ENCODE data around the gene PDXK. TPM values are rescaled to one million over a fixed set of nuclear protein-coding genes. Genes with fewer than 3 reads are reported as not detected.

Gene PDXK
- polyA plus RNA-seq, 3 donors, result 68.1 to 93.2 (median 90.9) TPM

DNA sequence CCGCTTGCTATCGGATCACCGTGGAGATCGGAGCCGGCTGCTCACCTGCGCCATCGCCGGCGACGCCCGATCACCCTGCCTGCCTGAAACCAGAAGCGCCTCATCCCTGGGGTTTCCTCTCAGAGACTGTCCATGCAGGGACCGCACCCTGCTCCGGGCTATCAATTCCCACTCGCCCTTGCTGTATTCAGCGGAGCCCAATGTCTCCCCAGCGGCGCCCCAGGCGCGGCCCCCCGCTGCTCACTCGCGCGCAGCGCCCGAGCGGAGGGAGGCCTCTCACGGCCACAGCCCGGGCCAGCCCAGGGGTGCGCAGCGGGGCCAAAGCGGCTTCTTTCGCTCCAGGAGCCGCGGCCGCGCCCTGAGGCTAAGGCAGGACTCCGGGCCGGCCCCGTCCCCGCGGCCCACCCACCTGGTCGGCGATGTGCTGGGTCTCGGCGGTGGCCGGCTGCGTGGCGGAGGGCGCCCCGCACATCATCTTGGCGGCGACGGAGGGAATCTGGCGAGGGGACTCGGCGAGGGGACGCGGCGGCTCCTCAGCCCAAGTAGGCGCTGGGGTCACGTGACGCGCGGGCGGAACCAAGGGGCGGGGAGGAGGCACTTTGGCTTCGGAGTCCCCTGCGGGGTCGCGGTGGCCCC is 57.0 kb downstream of the PDXK start, which contains the start of gene CSTB:
Gene CSTB, minus strand, starts transcription at position 514 of the 636 bp plus-strand sequence. Its CDS starts 39 bp downstream, at position 475.
- peak; percentile 76 for DNase-seq

DNA sequence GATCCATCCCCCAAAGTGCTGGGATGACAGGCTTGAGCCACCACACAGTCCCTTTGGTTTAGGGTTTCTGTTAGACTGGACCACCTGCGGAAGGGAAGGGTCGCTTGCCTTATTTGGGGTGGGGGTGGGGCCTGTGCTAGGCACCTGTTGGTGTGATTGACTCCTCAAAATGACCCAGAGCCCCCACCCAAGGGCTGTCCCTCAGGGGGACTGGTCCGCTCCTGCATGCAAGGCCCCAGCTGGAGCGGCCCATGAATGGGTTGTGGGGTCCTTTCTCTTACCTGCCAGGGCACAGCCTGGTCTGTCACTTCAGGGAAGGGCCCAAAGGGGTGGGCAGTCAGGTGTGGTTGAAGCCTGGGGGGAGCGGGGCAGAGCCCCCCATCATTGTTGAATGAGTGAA is 59.0 kb downstream of the PDXK start:
- no peak for DNase-seq

DNA sequence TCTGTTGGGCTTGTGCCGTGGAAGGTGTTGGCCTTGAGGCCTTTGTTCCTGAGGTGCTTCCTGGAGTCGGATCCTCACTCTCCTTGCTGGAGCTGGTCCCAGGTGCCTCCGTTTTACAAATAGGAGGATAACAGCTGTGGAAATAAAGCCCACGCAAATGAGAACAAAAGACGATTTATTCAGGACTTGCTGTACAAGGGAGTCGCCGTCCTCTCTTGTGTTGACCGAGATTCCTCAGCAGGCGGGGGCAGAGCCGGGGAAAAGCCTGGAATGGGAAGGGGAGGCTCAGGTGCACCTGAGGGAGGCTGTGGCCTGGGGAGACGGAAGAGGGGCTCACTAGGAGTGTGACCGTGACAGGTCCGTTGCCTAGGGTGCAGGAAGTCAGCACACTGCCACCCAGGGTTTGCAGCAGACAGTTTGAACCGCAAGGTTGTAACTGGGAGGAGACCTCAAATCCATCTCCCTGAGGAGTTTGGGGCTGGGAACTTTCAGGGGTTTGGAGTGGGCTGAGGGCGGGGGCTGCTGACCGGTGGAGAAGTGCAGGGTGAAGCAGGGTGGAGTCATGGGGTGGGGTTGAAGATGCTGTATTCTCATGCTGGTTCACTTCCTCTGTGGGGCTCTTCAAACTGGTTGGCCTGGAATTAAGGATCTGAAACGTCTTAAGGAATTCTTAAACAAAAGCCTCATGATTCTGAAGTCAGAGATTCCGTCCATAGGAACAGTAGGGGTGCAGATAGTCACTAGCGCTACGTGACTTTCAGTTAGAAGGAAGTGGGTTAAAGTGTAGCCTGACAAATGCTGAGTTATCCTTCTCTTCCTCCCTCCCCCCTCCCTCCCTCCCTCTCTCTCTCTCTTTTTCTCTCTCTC is 59.8 kb downstream of the PDXK start:
- no peak for DNase-seq

DNA sequence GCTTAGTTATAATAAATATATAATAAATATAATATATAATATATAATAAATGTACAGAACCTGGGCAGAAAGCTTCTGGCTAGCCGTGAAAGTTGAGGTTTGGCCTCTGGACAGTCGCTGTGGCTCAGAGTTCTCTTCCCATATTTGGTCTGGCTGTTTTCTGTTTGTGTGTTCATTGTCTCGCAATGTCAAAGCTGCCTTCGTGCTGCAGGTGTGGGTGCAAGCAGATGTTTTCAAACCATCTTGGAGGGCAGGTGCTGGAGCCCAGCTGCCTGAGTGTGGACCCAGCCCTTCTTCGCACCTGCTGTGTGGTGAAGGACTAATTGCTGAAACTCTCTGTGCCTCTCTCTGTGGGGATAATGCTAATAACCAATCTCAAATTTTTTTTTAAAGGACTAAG is 60.7 kb downstream of the PDXK start:
- DNase-seq, result no peak

DNA sequence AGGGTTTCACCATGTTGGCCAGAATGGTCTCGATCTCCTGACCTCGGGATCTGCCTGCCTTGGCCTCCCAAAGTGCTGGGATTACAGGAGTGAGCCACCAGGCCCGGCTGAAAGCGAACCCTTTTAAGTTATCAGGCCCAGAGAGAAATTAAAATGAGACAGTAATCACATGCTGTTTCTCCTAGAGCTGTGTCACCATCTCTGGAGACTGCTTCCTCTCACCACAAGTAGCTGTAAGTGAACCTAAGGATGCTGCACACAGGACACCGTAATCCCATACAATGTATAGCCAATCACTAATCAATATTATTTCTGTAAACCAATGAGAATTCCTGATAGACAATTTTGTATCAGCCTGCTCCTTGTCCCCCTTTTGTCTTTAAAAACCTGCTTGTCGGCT is 62.9 kb downstream of the PDXK start:
- no peak for DNase-seq

GRCh38 chr21:43782431-43783097 is 63.6 kb downstream of the PDXK start:
- DNase-seq, result no peak

GRCh38 chr21:43783098-43783700 is 64.3 kb downstream of the PDXK start:
- no peak for DNase-seq

DNA sequence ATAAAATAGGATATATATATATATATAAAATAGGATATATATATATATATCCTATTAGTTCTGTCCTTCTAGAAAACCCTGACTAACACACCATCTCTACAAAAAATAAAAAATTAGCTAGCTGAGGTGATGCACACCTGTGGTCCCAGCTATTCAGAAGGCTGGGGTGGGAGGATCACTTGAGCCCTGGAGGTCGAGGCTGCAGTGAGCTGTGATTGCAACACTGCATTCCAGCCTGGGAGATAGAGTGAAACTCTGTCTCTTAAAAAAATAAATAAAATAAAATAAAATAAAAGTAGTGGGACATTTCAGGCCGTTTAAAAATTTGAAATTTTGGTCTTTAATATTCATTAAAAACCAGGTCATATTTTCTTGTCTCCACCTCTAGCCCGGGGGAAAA is 66.2 kb downstream of the PDXK start:
- no peak for DNase-seq

- no peak for DNase-seq
These were observed 67.4 kb downstream of the PDXK start for GRCh38 chr21:43786300-43786806.

- DNase-seq, result no peak
These were observed 68.0 kb downstream of the PDXK start for GRCh38 chr21:43786807-43787440.

DNA sequence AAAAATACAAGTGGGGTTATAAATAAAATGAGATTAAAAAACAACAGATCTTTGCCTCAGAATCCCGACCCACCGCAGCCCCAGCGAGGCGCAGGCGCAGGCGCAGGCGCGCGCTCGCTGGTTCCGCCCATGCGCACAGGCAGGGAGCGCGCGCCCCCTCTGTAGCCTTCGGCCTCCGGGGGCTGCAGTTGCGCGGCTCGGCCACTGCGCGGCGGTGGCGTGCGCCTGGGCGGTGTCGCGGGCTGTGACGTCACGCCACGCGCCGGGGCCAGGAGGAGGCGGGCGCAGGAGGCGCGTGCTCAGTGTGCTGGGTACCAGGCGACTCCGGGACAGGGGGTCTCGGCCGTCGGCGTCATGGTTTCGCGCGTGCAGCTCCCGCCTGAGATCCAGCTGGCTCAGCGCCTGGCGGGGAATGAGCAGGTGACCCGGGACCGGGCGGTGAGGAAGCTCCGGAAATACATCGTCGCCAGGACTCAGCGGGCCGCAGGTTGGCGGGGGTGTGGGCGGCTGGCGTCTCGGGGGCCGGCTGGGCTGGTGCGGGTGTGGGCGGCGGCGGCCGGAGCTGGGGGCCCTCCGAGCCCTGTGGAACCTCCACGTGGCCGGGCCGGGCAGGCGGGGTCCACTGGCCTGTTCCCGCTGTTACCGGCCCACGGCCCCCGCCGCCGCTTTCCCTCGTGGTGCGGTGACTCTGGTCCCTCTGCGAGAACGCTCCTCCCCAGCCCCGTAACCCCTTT is 70.5 kb downstream of the PDXK start, which contains the start of gene RRP1:
Gene RRP1, plus strand, starts transcription at position 302 of the 734 bp plus-strand sequence. Its CDS starts 53 bp downstream, at position 355.
- DNase-seq, result peak; percentile 91

- no peak for DNase-seq
These were observed 71.1 kb downstream of the PDXK start for GRCh38 chr21:43790010-43790524.

- no peak for DNase-seq
These were observed 73.5 kb downstream of the PDXK start for GRCh38 chr21:43792406-43792805.

DNA sequence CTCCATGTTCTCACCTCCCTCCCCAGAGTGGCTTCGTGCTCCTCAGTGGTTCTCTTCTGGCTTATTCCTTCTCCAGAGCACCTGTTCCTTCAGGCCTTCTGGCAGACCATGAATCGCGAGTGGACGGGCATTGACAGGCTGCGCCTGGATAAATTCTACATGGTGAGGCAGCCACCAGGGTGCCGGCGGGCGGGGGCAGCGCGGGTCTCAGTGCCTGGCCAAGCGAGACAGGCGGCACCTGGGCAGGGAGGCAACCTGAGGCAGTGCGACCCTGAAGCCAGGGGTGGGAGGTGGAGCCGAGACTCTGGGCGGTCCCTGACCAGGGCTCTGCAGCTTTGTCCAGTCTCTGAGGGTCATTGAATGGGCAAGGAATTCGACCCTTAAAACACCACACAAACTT is 74.3 kb downstream of the PDXK start:
- DNase-seq, result no peak

- no peak for DNase-seq
These were observed 75.4 kb downstream of the PDXK start for GRCh38 chr21:43794311-43794710.

DNA sequence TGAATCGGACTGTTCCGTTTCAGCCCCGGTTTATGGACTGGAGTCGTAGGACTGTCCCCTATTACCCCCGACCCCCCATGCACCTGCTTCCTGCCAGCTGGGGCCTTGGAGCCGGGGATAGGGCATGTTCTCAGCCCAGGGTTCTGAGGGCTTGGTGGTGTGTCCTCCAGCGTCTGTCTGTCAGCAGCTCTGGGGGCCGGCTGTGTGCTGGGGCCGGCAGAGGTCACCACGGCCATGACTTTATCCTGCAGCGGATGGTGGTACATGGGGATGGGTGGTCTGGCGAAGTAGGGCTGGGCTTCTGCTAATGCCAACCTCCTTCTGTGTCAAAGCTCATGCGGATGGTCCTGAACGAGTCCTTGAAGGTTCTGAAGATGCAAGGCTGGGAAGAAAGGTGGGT is 75.9 kb downstream of the PDXK start:
- no peak for DNase-seq

- DNase-seq, result no peak
These were observed 78.5 kb downstream of the PDXK start for GRCh38 chr21:43797415-43797814.

- no peak for DNase-seq
These were observed 79.2 kb downstream of the PDXK start for GRCh38 chr21:43797925-43798715.

DNA sequence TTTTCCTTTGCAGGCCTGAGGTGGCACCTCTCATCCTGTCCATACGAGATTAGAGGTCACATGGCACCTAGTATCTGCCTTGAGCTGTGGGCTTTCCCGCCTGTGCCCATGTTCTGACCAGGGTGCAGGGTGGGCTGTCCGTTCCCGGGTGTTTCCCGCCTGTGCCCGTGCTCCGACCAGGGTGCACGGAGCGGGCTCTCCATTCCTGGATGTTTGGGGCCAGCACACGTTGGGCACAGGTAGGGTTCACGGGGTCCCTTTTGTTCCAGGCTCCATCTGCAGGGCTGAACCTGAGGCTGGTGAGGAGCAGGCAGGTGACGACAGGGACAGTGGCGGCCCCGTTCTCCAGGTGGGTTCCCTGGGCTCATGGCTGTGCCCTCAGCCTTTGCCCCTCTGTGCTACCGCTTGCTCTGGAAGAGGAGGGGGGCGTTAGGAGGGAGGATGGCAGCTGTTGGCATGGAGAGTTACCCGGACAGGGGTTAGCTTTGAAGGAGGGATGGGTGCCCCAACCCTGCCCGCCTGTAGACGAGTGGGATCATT is 80.4 kb downstream of the PDXK start:
- no peak for DNase-seq
